ENCODE measurements around the gene FOXP1.

The FOXP1 gene

GRCh38 chr3:71120012-71120411, 463.5 kb downstream of the FOXP1 start:
- Histone ChIP-seq H3K27ac (ENCODE audit: insufficient read depth, low read depth, low read length, poor library complexity, severe bottlenecking) (no peak overlapping the region), H3K27me3 (ENCODE audit: control insufficient read depth, insufficient read depth, low read length, poor library complexity, severe bottlenecking) (no peaks in the 10 kb centered on the region), H3K4me3 (ENCODE audit: insufficient read depth, low read depth, low read length) (no peak overlapping the region), H3K36me3 (ENCODE audit: control insufficient read depth, insufficient read depth, low read length) (no peaks in the 10 kb centered on the region), H3K4me1 (ENCODE audit: control insufficient read depth, insufficient read depth, low read length) (no peaks in the 10 kb centered on the region), H3K9me3 (ENCODE audit: control insufficient read depth, low read length) (no peaks in the 10 kb centered on the region)

- no peaks in the 10 kb centered on the region for H3K9me3 ChIP-seq (ENCODE audit: control insufficient read depth, low read length)
- WGBS, 2 experiments: 81 to 90% methylated on average over 2 of the region's 2 CpGs
- no peak overlapping the region for H3K27ac ChIP-seq (ENCODE audit: insufficient read depth, low read depth, low read length, poor library complexity, severe bottlenecking)
- H3K4me1 ChIP-seq (ENCODE audit: control insufficient read depth, insufficient read depth, low read length): no peaks in the 10 kb centered on the region
- no peak overlapping the region for H3K4me3 ChIP-seq (ENCODE audit: insufficient read depth, low read depth, low read length)
- H3K27me3 ChIP-seq (ENCODE audit: control insufficient read depth, insufficient read depth, low read length, poor library complexity, severe bottlenecking): no peaks in the 10 kb centered on the region
- H3K36me3 ChIP-seq (ENCODE audit: control insufficient read depth, insufficient read depth, low read length): no peaks in the 10 kb centered on the region
These were observed 464.4 kb downstream of the FOXP1 start for GRCh38 chr3:71119171-71119570.

- no peaks in the 10 kb centered on the region for H3K27me3 ChIP-seq (ENCODE audit: control insufficient read depth, insufficient read depth, low read length, poor library complexity, severe bottlenecking)
- WGBS, 2 experiments: 93 to 96% methylated on average over 4 of the region's 4 CpGs
- no peaks in the 10 kb centered on the region for H3K4me1 ChIP-seq (ENCODE audit: control insufficient read depth, insufficient read depth, low read length)
- no peak overlapping the region for H3K4me3 ChIP-seq (ENCODE audit: insufficient read depth, low read depth, low read length)
- no peak overlapping the region for H3K27ac ChIP-seq (ENCODE audit: insufficient read depth, low read depth, low read length, poor library complexity, severe bottlenecking)
- H3K36me3 ChIP-seq (ENCODE audit: control insufficient read depth, insufficient read depth, low read length): no peaks in the 10 kb centered on the region
- no peaks in the 10 kb centered on the region for H3K9me3 ChIP-seq (ENCODE audit: control insufficient read depth, low read length)
These were observed 465.1 kb downstream of the FOXP1 start for GRCh38 chr3:71118436-71118835.

GRCh38 chr3:71117572-71118247, 465.8 kb downstream of the FOXP1 start:
- Histone ChIP-seq H3K27ac (ENCODE audit: insufficient read depth, low read depth, low read length, poor library complexity, severe bottlenecking) (no peak overlapping the region), H3K36me3 (ENCODE audit: control insufficient read depth, insufficient read depth, low read length) (no peaks in the 10 kb centered on the region)
- 91% methylated on average over 7 of the region's 7 CpGs for WGBS, 2 experiments

GRCh38 chr3:71114610-71115009, 468.9 kb downstream of the FOXP1 start:
- WGBS, 2 experiments: 89 to 90% methylated on average over 6 to 7 of the region's 8 CpGs
- no peaks in the 10 kb centered on the region for H3K9me3 ChIP-seq (ENCODE audit: control insufficient read depth, low read length)
- H3K27ac ChIP-seq (ENCODE audit: insufficient read depth, low read depth, low read length, poor library complexity, severe bottlenecking): no peak overlapping the region
- H3K36me3 ChIP-seq (ENCODE audit: control insufficient read depth, insufficient read depth, low read length): no peaks in the 10 kb centered on the region
- no peaks in the 10 kb centered on the region for H3K4me1 ChIP-seq (ENCODE audit: control insufficient read depth, insufficient read depth, low read length)
- no peaks in the 10 kb centered on the region for H3K27me3 ChIP-seq (ENCODE audit: control insufficient read depth, insufficient read depth, low read length, poor library complexity, severe bottlenecking)
- no peak overlapping the region for H3K4me3 ChIP-seq (ENCODE audit: insufficient read depth, low read depth, low read length)

More at GRCh38 chr3:71117572-71118247, 465.8 kb downstream of the FOXP1 start:
- no peaks in the 10 kb centered on the region for H3K27me3 ChIP-seq (ENCODE audit: control insufficient read depth, insufficient read depth, low read length, poor library complexity, severe bottlenecking)
- no peaks in the 10 kb centered on the region for H3K4me1 ChIP-seq (ENCODE audit: control insufficient read depth, insufficient read depth, low read length)
- no peaks in the 10 kb centered on the region for H3K9me3 ChIP-seq (ENCODE audit: control insufficient read depth, low read length)
- no peak overlapping the region for H3K4me3 ChIP-seq (ENCODE audit: insufficient read depth, low read depth, low read length)

GRCh38 chr3:71112576-71112975, 471.0 kb downstream of the FOXP1 start:
- 88% methylated on average over 6 of the region's 6 CpGs for WGBS, 2 experiments
- H3K4me1 ChIP-seq (ENCODE audit: control insufficient read depth, insufficient read depth, low read length): no peaks in the 10 kb centered on the region
- H3K4me3 ChIP-seq (ENCODE audit: insufficient read depth, low read depth, low read length): no peak overlapping the region
- no peaks in the 10 kb centered on the region for H3K9me3 ChIP-seq (ENCODE audit: control insufficient read depth, low read length)
- H3K36me3 ChIP-seq (ENCODE audit: control insufficient read depth, insufficient read depth, low read length): no peaks in the 10 kb centered on the region
- H3K27ac ChIP-seq (ENCODE audit: insufficient read depth, low read depth, low read length, poor library complexity, severe bottlenecking): no peak overlapping the region
- no peaks in the 10 kb centered on the region for H3K27me3 ChIP-seq (ENCODE audit: control insufficient read depth, insufficient read depth, low read length, poor library complexity, severe bottlenecking)

- WGBS, 2 experiments: 88 to 98% methylated on average over 5 to 6 of the region's 6 CpGs
These were observed 471.6 kb downstream of the FOXP1 start for GRCh38 chr3:71111784-71112440.

GRCh38 chr3:71110385-71111222, 472.9 kb downstream of the FOXP1 start:
- Histone ChIP-seq H3K9me3 (ENCODE audit: control insufficient read depth, low read length) (no peaks in the 10 kb centered on the region), H3K27ac (ENCODE audit: insufficient read depth, low read depth, low read length, poor library complexity, severe bottlenecking) (no peak overlapping the region), H3K4me3 (ENCODE audit: insufficient read depth, low read depth, low read length) (no peak overlapping the region), H3K4me1 (ENCODE audit: control insufficient read depth, insufficient read depth, low read length) (no peaks in the 10 kb centered on the region), H3K27me3 (ENCODE audit: control insufficient read depth, insufficient read depth, low read length, poor library complexity, severe bottlenecking) (no peaks in the 10 kb centered on the region), H3K36me3 (ENCODE audit: control insufficient read depth, insufficient read depth, low read length) (no peaks in the 10 kb centered on the region)
- WGBS, 2 experiments: 91 to 93% methylated on average over 8 of the region's 8 CpGs

More at GRCh38 chr3:71111784-71112440, 471.6 kb downstream of the FOXP1 start:
- no peaks in the 10 kb centered on the region for H3K4me1 ChIP-seq (ENCODE audit: control insufficient read depth, insufficient read depth, low read length)
- H3K27ac ChIP-seq (ENCODE audit: insufficient read depth, low read depth, low read length, poor library complexity, severe bottlenecking): no peak overlapping the region
- no peaks in the 10 kb centered on the region for H3K36me3 ChIP-seq (ENCODE audit: control insufficient read depth, insufficient read depth, low read length)
- no peak overlapping the region for H3K4me3 ChIP-seq (ENCODE audit: insufficient read depth, low read depth, low read length)
- H3K9me3 ChIP-seq (ENCODE audit: control insufficient read depth, low read length): no peaks in the 10 kb centered on the region
- H3K27me3 ChIP-seq (ENCODE audit: control insufficient read depth, insufficient read depth, low read length, poor library complexity, severe bottlenecking): no peaks in the 10 kb centered on the region

GRCh38 chr3:71109977-71110285, 473.6 kb downstream of the FOXP1 start:
- H3K27ac ChIP-seq (ENCODE audit: insufficient read depth, low read depth, low read length, poor library complexity, severe bottlenecking): no peak overlapping the region
- WGBS, 2 experiments: 81 to 100% methylated on average over 2 of the region's 3 CpGs
- no peaks in the 10 kb centered on the region for H3K27me3 ChIP-seq (ENCODE audit: control insufficient read depth, insufficient read depth, low read length, poor library complexity, severe bottlenecking)
- H3K4me1 ChIP-seq (ENCODE audit: control insufficient read depth, insufficient read depth, low read length): no peaks in the 10 kb centered on the region
- no peaks in the 10 kb centered on the region for H3K36me3 ChIP-seq (ENCODE audit: control insufficient read depth, insufficient read depth, low read length)
- no peak overlapping the region for H3K4me3 ChIP-seq (ENCODE audit: insufficient read depth, low read depth, low read length)
- no peaks in the 10 kb centered on the region for H3K9me3 ChIP-seq (ENCODE audit: control insufficient read depth, low read length)

- no peak overlapping the region for H3K27ac ChIP-seq (ENCODE audit: insufficient read depth, low read depth, low read length, poor library complexity, severe bottlenecking)
- H3K4me1 ChIP-seq (ENCODE audit: control insufficient read depth, insufficient read depth, low read length): no peaks in the 10 kb centered on the region
- H3K9me3 ChIP-seq (ENCODE audit: control insufficient read depth, low read length): no peaks in the 10 kb centered on the region
- 92 to 94% methylated on average over 7 to 8 of the region's 8 CpGs for WGBS, 2 experiments
- H3K36me3 ChIP-seq (ENCODE audit: control insufficient read depth, insufficient read depth, low read length): no peaks in the 10 kb centered on the region
- no peak overlapping the region for H3K4me3 ChIP-seq (ENCODE audit: insufficient read depth, low read depth, low read length)
- no peaks in the 10 kb centered on the region for H3K27me3 ChIP-seq (ENCODE audit: control insufficient read depth, insufficient read depth, low read length, poor library complexity, severe bottlenecking)
These were observed 474.1 kb downstream of the FOXP1 start for GRCh38 chr3:71109241-71109976.

Measured in ectodermal cell (in vitro differentiated cells).